GM18508 (cell line): ENCODE data around the gene OSGEP.

Experiments
- ATAC-seq: cut with Tn5 transposase; IDR thresholded peaks from one replicate; pipeline ENCODE4 v1.9.1; 2021; ENCODE audit warnings: moderate number of reproducible peaks; ENCODE audit not compliant: insufficient read depth, unreplicated experiment

OSGEP gene

GRCh38 chr14:20400965-20401593 lies 53.5 kb downstream of the OSGEP start:
- ATAC-seq: no peak

GRCh38 chr14:20400589-20400964 lies 54.0 kb downstream of the OSGEP start:
- ATAC-seq: no peak

- ATAC-seq: no peak
Observed at GRCh38 chr14:20397511-20397910, 57.1 kb downstream of the OSGEP start.
